DMS153 treated with DMSO at 0.1 percent for 48 hours (cell line): Measurements from ENCODE around the gene NCOR1.
"Not testable (repeated sequence)": the region's sequence is repeated elsewhere in the genome, so short reads cannot be mapped to it uniquely, and the experiment has no call there.

Experiments
- DNase-seq: peaks from one replicate; lab custom pipeline; 2025; ENCODE audit not compliant: unreplicated experiment; lab: John Stamatoyannopoulos, UW

The NCOR1 gene

DNA sequence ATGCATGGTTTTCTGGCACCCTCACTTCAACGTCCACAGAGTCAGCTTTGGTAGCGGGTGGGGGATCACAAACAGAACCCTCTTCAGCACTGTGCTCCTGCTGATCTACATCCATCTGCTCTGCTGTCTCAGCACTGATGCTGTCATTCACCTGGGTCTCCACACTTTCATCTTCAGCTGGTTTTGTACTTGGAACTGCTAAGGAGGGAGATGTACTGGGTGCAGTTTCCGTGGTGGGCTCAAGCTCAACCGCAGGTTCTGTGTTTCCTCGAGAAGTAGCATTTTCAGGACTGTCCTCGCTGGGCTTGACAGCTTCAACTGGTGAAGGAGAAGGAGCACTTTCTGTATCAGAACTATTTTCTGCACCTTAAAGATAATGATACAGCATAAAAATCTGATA is 113.9 kb downstream of the NCOR1 start:
- no peak for DNase-seq

DNA sequence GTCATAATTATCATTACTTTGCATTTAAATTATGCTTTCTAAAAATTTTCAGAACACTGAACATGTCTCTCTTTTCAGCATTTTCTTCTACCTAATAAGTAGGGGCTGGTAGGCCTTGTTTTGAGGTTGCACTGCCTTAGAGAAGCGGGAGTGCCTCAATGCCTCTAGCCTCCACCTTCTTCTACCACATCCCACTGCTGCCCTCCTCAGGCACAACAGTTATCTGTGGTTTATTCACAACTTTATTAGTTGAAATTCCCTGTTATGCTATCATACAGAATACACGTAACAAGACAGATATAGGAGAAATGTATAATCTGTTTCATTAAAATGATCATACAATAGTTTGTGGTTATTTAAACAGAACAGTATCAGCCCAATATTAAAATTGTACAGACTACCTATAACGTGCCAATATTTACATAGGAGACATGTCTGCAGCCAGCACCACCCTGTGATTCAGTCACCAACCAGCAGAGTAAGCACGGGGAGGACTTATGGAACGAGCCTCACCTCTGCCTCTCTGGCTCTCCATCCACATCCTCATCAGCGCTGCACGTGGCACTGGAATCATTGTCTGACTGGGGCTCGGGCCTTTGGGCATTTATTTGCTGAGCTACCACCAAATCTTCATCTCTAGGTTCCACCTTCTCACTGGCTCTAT is 114.5 kb downstream of the NCOR1 start:
- DNase-seq = no peak

DNA sequence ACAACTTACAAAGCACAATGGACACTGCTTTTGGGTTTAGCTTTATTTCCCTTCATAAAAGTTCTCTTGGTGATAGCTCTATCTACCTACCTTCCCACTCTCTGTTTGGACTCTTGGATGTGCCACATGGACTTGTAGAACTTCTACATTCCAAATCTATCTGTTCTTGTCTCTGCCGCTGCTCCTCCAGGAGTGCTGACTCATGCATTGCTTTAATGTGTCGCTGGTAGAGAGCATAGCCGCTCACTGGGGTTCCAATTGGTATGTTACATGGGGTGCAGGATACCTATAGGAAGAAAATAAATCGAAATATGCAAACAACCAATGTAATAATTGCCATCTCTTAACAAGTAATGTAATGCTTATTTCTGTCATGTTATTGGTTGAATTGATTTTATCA is 123.6 kb downstream of the NCOR1 start:
- DNase-seq = no peak

DNA sequence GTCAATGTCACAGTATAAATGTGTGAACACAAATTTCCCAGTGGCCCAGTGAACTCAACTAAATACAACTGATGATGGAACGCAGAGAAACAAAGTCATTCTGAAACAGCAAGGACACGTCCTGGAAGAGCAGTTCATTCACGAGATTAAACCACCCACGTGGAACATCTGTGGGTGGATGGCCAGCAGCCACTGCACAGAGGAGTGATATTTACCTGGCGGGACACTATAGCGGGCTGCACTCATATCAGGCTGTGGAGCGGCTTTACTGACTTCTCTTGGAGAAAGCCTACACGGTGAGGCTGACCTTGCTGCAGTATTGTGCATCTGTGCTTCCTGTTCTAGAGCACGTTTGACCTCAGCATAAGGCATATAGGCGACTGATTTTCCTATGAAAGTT is 128.4 kb downstream of the NCOR1 start:
- no peak for DNase-seq

DNA sequence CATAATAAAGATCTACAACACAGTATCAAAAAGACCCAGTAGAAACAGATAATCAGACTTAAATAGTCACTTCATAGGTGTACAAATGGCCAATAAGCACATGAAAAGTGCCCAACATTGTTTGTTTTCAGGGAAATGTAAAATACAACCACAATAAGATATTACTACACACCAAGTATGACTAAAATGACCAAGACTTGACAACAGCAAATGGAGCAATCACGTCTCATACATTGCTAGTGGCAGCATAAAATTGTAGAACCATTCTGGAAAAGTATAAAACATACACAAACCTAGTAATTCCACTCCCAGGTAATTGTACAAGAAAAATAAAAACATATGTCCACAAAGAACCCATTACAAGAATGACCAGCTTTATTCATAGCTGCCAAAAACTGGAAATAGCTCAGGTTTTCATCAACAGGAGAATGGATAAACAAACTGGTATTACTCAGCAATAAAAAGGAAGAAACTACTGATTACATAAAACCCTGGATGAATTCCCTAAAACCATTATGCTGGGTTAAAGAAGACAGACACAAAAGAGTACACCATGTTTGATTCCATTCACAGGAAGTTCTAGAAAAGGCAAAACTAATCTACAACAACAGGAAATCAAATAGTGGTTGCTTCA is 130.2 kb downstream of the NCOR1 start:
- DNase-seq = no peak

DNA sequence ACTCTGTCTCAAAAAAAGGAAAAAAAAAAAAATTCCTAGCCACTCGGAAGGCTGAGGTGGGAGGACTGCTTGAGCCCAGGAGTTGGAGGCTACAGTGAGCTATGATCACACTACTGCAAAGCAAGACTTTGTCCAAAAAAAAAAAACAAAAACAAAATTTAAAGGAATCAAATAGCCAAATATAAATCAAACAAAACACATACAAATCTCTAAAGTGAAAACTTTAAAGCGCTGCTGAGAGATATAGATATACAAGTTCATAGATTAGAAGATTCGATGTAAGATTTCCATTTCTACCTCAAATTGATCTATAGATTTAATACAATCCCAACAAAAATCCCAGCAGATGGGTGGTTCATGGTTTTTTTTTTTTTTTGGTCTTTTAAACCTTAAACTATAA is 132.1 kb downstream of the NCOR1 start:
- DNase-seq = no peak

DNA sequence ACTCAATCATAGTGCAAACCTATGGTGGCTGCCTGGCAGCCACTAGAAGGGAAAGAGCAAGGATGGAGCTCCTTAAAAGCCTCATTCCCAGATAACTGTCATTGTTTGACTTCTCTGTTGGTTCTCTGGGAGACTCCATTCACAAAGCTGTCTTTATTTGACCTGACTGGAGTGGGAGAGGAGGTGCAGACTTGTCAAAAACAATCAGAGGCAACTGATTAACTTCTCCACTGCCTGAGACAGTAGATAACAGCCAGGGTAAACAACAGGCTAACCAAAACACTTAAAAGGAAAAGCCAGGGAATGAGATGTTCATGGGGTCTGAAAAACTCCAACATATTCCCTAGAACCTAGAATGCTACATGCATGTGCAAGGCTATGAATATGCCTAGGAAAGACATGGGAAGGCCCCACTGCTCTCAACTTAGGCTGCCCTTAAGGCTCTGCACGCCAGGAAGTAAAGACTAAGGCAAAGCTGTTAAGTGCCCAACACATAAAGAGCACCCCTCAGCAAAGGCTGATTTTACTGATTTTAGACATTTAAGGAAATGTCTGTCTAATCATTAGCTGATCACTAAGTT is 133.7 kb downstream of the NCOR1 start:
- DNase-seq = no peak

DNA sequence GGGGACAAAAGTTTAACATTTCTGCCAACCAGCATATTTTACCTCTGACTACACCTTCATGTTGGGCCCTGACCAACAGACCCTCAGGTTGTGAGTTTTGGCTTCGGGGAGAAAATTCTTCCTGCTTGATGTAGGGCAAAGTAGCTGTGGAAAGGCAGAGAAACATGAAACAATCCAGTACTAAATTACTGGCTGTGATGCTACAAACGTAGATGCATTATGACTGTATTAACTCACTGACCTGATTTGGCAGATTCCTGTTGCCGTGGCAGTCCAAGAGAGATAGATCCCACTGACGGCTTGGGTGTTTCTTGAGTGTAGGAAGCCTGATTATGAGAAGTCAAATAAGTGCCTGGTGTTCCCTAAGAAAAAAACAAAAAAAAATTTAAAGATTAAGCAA is 135.0 kb downstream of the NCOR1 start:
- no peak for DNase-seq

DNA sequence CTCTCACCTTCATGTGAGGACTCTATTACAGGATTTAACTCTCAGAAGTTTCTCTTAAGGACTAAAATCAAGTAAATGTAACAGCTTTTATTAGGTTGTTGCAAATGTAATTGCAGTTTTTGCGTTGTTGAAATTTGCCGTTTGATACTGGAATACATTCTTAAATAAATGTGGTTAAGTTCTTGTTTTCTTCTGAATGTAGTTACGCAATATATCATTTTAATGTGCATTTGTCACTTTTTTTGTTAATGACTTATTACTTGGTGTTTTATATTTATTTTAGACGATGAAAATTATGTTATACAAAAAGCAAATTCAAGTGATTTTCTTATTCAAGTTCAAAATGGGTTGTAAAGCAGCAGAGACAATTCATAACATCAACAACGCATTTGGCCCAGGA is 139.4 kb downstream of the NCOR1 start:
- DNase-seq = no peak

DNA sequence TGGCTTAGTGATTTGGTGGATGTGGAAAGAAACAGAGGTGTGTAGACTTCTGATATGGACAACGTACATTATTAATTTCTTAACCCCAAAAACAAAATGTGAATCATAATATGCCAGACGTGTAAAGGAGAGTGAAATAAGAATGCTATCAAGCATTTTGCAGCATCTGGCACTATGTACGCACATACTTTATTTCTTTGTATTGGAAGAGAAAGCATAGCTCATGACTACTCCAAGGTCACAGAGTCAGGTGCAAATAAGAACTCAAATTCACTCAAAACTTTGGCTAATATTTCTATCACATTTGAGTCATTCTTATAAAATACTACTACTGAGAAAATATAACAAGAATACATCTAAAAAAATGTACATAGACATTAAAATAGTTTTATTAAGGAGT is 140.9 kb downstream of the NCOR1 start:
- DNase-seq = no peak

DNA sequence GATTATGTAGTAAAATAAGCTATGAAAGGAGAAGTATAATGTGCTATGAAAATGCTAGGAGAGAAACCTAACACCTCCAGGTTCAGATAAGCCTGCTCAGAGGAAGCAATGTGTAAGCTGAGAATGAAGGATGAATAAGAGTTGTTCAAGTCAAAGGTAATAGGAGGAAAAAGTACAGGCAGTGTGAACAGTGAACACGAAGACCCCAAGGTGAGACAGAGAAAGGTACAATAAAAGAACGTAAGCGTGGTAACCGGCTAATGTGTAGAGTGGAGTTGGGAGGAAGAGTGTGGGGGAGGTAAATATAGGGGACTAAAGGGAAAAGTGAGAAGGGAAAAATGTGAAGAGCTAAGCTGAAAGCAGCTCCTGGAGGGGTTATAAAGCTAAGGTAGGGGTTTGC is 141.5 kb downstream of the NCOR1 start:
- no peak for DNase-seq

DNA sequence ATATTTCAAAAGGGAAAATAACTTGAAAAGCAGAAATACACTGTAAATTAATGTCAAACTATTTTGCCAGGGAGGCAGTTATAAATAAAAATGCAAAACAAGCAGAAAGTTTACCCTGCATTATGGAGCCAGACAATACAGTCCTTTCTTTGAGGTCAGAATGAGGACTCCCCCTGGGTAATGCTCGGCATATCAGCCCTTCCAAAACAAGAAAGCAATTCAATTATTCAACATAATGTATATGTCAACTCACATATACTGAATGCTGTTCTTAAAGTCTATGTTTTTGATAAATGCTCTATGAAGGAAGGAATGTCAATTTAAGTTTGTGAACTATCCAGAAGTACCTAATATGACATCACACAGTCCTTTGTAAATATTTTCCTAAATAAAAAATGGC is 143.3 kb downstream of the NCOR1 start:
- DNase-seq = no peak

DNA sequence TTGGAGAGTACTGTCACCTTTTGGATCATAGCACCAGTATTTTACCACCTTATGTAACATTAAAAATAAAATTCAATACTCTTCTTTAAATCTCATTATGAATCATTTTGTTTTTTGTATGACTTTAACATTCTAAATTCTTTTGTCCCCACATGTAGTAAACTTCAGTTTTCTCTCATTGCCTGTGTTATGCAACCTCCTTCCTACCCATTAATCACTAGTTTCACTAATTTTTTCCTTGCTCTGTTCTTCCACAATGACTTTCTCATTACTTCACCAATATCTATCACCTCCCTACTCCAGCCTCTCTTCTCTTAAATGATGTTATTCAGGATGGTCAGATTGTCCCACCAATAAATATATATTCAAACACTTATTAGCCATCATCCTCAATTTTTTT is 147.0 kb downstream of the NCOR1 start:
- DNase-seq = no peak

DNA sequence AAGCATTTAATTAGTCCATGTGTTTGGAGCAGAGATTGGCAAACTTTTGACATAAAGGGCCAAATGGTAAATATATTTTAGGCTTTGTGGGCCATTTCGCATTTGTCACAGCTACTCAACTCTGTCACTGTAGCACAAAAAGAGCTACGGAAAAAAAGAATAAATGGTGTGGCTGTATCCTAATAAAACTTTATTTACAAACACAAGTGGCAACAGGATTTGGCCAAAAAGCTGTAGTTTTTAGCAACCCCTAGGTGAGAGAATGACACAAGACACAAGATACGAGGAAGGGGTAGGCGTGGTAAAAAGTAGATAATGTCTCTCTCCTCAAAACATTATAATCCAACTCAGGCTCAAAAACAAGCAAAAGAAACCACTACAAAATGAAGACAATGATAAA is 149.2 kb downstream of the NCOR1 start:
- DNase-seq = no peak

DNA sequence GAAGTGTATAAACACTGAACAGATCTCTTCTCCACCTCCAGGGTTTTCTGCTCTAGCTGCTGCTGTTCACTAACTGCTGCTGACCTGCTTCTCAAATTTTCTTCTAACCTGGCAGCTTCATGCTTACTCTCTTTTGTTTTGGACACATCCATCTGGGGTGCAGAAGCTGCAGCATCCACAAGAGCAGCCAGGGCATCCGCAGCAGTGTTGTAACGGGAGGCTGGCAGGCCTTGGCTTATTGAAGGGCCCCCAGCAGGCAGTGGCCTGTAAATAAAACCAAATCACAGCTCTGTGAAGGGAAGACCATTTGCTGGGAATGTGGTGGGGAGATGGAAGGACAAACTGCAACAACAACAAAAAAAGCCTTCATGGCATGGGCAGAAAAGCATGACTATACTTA is 153.7 kb downstream of the NCOR1 start:
- DNase-seq = no peak

DNA sequence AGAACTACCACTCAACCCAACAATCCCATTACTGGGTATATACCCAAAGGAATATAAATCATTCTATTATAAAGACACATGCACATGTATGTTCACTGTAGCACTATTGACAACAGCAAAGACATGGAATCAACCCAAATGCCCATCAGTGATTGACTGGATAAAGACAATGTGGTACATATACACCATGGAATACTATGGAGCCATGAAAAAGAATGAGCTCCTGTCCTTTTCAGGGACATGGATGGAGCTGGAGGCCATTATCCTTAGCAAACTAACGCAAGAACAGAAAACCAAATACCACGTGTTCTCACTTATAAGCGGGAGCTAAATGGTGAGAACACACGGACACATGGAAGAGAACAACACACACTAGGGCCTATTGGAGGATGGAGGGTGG is 160.2 kb downstream of the NCOR1 start:
- not testable (repeated sequence) for DNase-seq

DNA sequence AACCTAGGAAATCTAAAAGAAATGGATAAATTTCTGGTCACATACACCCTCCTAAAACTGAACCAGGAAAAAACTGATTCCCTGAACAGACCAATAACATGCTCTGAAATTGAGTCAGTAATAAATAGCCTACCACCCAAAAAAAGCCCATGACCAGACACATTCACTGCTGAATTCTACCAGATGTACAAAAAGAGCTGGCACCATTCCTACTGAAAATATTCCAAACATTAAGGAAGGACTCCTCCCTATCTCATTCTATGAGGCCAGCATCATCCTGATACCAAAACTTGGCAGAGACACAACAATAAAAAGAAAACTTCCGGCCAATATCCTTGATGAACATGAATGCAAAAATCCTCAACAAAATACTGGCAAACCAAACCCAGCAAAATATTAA is 162.8 kb downstream of the NCOR1 start:
- no peak for DNase-seq

DNA sequence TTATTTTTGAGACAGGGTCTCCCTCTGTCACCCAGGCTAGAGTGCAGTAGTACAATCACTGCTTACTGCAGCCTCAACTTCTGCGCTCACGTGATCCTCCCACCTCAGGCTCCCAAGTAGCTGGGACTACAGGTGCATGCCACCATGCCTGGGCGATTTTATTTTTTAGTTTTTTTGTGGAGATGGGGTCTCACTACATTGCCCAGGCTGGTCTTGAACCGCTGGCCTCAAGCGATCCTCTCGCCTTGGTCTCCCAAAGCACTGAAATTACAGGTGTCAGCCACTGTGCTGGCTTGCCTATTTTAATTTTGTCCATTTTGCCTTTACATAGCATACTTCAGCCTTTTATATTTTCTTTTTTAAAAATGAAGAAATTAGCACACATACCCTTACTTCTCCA is 164.5 kb downstream of the NCOR1 start:
- no peak for DNase-seq

DNA sequence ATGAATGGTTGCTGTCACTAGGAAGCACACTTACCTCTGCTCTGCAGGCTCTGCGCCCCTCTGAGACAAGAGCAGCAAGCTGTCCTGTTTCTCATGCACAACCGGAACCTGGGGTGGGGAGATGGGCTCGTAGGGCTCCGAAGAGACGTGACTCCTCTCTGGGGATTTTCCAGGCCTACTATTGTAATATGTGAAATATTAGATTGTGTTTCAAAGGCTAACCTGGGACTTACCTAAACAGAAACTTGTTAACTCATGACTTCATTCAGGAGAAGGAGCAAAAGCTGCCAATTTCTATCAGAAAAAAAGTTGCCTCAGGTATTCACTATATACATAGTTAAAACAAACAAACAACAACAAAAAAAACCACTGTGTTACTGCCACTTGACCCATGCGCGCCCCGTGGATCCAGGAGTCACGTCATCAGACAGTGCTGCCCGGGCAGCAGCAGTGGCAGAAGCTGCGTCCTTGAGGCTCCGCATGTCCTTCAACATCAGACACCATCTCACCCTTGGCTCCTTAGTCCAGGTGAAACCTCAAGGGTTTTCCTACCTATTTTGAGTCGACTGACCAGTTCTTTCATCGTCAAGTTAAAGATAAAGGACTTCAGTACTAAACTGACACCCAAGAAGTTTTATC is 166.4 kb downstream of the NCOR1 start:
- no peak for DNase-seq

DNA sequence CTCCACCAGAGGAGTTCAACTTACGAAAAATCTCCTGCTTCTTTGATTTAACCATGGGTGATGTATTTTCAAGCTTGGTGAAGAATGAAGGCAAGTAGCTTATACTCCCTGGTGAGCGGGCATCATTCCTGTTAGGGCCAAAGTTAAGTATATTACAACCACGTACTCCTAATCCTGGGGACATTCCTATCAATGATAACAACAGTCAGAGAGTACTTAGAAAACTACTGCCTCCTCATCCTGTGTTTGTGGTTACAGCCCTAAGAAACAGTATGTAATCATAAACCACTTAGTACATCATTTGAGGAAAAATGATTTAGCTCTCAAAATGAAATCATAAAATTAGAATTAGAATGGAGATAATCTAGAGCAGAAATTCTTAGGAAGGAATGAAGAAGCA is 168.4 kb downstream of the NCOR1 start:
- DNase-seq = no peak

DNA sequence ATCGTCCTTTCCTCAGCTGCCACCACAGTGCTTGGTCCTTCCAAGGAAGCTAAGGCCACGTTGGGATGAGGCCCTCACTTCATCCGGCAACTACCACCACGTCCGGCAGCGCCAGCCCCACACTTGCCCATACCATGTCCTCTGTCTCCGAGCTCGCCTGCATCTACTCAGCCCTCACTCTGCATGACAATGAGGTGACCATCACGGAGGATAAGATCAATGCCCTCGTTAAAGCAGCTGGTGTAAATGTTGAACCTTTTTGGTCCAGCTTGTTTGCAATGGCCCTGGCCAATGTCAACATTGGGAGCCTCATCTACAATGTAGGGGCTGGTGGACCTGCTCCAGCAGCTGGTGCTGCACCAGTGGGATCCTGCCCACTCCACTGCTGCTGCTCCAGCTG is 170.8 kb downstream of the NCOR1 start:
- DNase-seq = no peak

DNA sequence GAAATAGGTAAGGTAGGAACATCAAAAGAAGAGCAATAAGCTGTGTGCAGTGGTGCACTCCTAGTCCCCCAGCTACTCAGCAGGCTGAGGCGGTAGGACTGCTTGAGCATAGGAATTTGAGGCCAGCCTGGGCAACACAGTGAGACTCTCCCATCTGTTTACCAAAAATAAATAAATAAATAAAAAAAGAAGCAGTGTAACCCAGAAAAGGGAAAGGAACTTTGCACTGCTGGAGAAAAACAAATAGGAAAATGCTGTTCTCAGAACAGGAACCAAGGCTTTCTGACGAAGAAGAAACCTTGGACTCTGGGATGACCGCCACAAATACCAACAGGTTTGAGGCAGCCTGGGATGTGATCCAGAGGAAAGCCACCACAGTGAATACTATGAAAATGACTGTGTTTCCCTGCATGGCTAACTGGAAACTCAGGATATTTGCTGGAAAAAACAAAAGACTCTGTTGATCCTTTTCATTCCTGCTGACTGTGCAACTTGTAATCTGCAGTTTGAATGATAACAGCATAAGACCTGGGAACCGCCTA is 174.6 kb downstream of the NCOR1 start:
- no peak for DNase-seq
